Keratinocyte (primary cell): ENCODE data around the gene PRSS48.

Experiments used
- CTCF ChIP-seq, 3 experiments: IDR thresholded peaks in 1 of 3; conservative IDR thresholded peaks in 1 of 3; optimal IDR thresholded peaks in 1 of 3; 2 replicates in 2 of 3; 3 replicates in 1 of 3; pipeline versions ENCODE3 to v1.5.1; 2011; ENCODE audit warnings: low read length in 3 of 3, mild to moderate bottlenecking in 3 of 3, moderate library complexity in 2 of 3, control low read depth in 1 of 3, inconsistent platforms in 1 of 3; ENCODE audit not compliant: insufficient read depth in 2 of 3; ENCODE audit errors: extremely low read depth in 1 of 3
- EZH2 ChIP-seq: IDR thresholded peaks from one replicate; pipeline ENCODE4 v1.6.1; 2012; ENCODE audit warnings: inconsistent platforms, mild to moderate bottlenecking, low read length, moderate library complexity

- TF ChIP-seq CTCF (optimal IDR thresholded peaks at IDR 0.05 in 1 of 3, IDR thresholded peaks at IDR 0.05 in 1 of 3, conservative IDR thresholded peaks at IDR 0.05 in 1 of 3; ENCODE audit: extremely low read depth in 1 of 3, insufficient read depth in 2 of 3, low read length in 3 of 3) (peak; percentile 72 to 87 (median 86)), EZH2 (no peak)
Observed at GRCh38 chr4:151276787-151277562, at the start of gene PRSS48.
